MM.1S (cell line): ENCODE data around the gene DGKI.

Experiments
- CTCF ChIP-seq: fragments of 300-600 bp; sonication (generic); IDR thresholded peaks from 2 replicates; pipeline ENCODE4 v1.5.1; 2016; ENCODE audit warnings: antibody characterized with exemption, low read length, mixed read lengths
- EZH2 ChIP-seq: fragments of 300-600 bp; sonication (generic); optimal IDR thresholded peaks from 2 replicates; pipeline ENCODE3; 2017; ENCODE audit warnings: low read depth, mild to moderate bottlenecking, antibody characterized with exemption, low read length, mixed read lengths
- EZH2phosphoT487 ChIP-seq: fragments of 300-600 bp; sonication (generic); IDR thresholded peaks from 2 replicates; pipeline ENCODE4 v1.6.1; 2018; ENCODE audit warnings: antibody characterized with exemption, low read length

- TF ChIP-seq CTCF (no peak), EZH2 (no peak), EZH2phosphoT487 (no peak)
These were observed 18.3 kb downstream of the DGKI start for GRCh38 chr7:137828456-137828855.
